Brain microvascular endothelial cell (primary cell): ENCODE measurements around the gene SYS1.
A peak's percentile ranks its signal among the peaks of the same experiment; 100 is the strongest.

Experiments
- DNase-seq: peaks from one replicate; pipeline ENCODE4 v3.0.0-alpha.2; 2020
- H3K27ac ChIP-seq: fragments of 250-450 bp; sonication (Bioruptor Pico); 2 replicates; pipeline ENCODE4 v1.5.1; 2020; ENCODE audit warnings: mild to moderate bottlenecking, moderate library complexity
- H3K27me3 ChIP-seq: fragments of 250-450 bp; sonication (Bioruptor Pico); replicated peaks from 2 replicates; pipeline ENCODE4 v1.5.1; 2020; ENCODE audit warnings: mild to moderate bottlenecking
- H3K36me3 ChIP-seq: fragments of 250-450 bp; sonication (Bioruptor Pico); replicated peaks from 2 replicates; pipeline ENCODE4 v1.5.1; 2020; ENCODE audit warnings: mild to moderate bottlenecking
- H3K4me3 ChIP-seq: 2 replicates; pipeline ENCODE4 v1.5.1; 2011; ENCODE audit warnings: low read depth, mild to moderate bottlenecking, control low read depth, low read length, moderate library complexity
- in situ Hi-C: cut with HindIII; loops from 2 replicates; pipeline ENCODE4 v1.10.0; 2017; ENCODE audit warnings: low sequenced_read_pairs, low pct_ligation_motif_present
- TF ChIP-seq, protein P1 (sequence below): IDR thresholded peaks from 2 replicates; pipeline ENCODE4 v1.5.1; 2011; ENCODE audit warnings: low read depth, mild to moderate bottlenecking, moderate library complexity, low read length, control low read depth, inconsistent platforms; ENCODE audit errors: missing control alignments

The SYS1 gene

DNA sequence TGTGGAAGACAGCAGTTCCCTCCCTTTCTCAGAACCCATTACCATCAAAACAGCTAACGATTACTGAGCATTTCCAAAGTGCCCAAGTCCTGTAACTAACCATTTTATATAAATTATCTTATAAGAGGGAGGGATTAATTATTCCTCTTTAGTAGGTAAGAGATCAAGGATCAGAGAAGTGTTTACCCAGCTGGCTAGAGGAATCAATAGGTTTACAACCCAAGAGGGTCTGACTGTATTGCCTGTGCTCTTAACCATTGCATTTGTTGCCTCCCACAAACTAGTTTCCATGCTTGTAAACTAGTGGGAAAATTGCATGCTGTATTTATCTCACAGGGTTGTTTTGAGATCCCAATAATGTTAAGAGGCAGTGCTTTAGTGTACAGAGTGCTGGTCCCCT, 41.5 kb downstream of the SYS1 start:
- in situ Hi-C loops: no loop called here
- TF ChIP-seq, protein P1, sequence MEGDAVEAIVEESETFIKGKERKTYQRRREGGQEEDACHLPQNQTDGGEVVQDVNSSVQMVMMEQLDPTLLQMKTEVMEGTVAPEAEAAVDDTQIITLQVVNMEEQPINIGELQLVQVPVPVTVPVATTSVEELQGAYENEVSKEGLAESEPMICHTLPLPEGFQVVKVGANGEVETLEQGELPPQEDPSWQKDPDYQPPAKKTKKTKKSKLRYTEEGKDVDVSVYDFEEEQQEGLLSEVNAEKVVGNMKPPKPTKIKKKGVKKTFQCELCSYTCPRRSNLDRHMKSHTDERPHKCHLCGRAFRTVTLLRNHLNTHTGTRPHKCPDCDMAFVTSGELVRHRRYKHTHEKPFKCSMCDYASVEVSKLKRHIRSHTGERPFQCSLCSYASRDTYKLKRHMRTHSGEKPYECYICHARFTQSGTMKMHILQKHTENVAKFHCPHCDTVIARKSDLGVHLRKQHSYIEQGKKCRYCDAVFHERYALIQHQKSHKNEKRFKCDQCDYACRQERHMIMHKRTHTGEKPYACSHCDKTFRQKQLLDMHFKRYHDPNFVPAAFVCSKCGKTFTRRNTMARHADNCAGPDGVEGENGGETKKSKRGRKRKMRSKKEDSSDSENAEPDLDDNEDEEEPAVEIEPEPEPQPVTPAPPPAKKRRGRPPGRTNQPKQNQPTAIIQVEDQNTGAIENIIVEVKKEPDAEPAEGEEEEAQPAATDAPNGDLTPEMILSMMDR: no peak
- no peak overlapping the region for H3K27ac ChIP-seq
- no peaks in the 10 kb centered on the region for H3K36me3 ChIP-seq
- no peaks in the 10 kb centered on the region for H3K27me3 ChIP-seq
- no peak overlapping the region for H3K4me3 ChIP-seq
- no peak for DNase-seq

DNA sequence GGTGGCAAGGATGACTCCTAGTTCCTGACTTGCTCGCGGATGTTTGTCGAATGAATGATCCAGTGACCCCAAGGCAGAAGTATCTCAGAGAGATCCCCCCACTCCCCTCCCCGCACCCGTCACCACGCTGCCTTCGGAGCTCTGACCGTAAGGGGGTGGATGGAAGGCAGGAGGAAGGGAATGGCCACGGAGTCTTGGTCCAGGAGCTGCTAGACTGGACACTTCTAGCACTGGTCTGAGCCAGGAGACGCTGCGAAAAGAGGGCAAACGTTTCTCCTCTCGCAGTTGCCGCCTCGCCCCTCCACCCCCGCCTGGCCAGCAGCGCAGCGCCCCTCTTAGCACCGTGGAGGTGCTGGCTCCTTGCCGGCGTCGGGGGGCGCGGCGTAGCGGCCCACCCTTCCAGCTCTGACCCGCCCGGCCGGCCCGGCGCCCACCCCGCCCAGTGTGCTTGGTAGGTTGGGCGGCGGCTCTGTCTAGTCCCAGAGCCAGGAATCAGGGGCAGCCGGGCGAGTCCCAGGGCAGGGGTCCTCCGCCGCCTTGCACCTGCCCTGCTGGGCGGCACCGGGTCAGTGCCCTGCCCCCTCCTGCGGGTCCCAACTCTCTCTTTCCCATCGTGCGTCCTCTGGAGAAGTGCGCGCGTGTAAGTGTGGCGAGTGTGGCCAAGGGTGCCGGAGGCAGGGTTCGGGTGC, 42.8 kb downstream of the SYS1 start:
- in situ Hi-C loops: no loop called here
- no peak for DNase-seq
- H3K27me3 ChIP-seq: no peaks in the 10 kb centered on the region
- TF ChIP-seq, protein P1: no peak
- H3K27ac ChIP-seq: no peak overlapping the region
- peak overlapping the region; percentile 61 for H3K4me3 ChIP-seq
- H3K36me3 ChIP-seq: peaks cover 3% of the 10 kb centered on the region

DNA sequence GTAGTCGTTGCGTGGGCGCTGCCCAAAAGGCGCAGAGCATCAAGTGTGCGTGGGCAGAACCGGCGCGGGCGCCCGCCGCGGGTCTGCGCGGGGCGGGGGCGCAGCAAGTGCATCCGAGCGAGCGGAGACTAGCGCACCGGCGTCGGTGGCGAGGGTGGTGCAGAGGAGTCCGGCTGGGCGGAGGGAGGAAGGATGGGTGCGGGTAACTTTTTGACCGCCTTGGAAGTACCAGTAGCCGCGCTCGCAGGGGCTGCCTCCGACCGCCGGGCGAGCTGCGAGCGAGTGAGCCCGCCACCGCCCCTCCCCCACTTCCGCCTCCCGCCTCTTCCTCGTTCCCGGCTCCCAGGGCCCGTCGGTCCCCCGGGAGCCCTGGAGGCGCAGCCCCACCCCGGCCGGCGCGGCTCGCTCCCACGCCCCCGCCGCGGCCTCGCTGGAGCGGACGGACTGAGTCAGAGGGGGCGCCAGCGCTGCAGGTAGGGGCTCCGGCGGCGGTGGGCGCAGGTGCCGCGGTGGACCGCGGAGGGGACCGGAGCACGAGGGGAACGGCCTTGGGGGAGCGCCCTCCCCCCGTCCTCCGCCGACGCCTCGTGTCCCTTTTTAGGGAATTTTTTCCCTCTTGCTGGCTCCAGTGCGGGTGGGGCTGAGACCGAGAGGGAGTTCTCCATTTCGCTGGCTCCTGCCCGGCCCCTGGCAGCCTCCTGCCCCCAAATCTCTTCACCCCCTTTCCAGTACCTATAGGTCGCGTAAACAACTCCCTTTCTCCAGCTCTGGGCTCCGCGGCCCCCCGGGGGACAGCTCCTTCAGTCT, 43.5 kb downstream of the SYS1 start:
- Histone ChIP-seq H3K4me3 (peak overlapping the region; percentile 61), H3K36me3 (peaks cover 3% of the 10 kb centered on the region), H3K27ac (peak overlapping the region; percentile 34), H3K27me3 (no peaks in the 10 kb centered on the region)
- in situ Hi-C loops: no loop called here
- DNase-seq: no peak
- TF ChIP-seq, protein P1: no peak

DNA sequence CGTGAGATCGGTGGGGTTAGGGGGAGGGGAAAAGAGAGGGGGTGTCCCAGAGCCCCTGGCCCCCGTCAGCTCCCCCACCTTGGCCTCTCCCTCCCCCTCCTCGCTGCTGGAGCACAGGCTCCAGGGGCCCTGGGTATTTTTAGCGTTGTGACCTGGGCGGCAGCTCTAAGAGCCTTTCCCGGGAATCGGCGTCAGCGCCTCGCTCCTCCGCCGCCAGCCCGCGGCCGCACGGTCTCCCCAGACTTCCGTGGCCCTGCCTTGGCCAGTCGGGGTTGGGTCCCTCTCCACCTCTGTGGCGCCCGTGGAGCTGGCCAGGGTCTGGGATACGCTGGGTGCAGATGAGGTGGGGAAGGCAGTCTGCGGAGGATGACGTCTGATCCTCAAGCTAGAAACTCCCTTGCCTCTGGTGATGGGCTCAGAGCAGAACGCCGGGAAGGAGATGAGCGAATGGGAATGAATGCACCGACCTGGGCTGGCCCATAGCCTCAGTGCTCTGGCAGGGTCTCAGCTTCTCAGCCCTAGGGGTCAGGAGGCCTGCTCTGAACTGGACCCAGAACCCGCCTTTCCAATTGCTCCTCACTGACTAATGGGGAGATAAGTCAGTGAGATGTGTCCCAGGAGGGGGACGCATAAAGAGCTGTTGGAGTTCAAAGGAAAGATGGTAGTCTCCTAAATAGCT, 44.2 kb downstream of the SYS1 start:
- no peaks in the 10 kb centered on the region for H3K27me3 ChIP-seq
- DNase-seq: peak; percentile 43
- H3K27ac ChIP-seq: peak overlapping the region; percentile 34
- in situ Hi-C loops: no loop called here
- peaks cover 3% of the 10 kb centered on the region for H3K36me3 ChIP-seq
- TF ChIP-seq, protein P1: no peak
- H3K4me3 ChIP-seq: peak overlapping the region; percentile 61

DNA sequence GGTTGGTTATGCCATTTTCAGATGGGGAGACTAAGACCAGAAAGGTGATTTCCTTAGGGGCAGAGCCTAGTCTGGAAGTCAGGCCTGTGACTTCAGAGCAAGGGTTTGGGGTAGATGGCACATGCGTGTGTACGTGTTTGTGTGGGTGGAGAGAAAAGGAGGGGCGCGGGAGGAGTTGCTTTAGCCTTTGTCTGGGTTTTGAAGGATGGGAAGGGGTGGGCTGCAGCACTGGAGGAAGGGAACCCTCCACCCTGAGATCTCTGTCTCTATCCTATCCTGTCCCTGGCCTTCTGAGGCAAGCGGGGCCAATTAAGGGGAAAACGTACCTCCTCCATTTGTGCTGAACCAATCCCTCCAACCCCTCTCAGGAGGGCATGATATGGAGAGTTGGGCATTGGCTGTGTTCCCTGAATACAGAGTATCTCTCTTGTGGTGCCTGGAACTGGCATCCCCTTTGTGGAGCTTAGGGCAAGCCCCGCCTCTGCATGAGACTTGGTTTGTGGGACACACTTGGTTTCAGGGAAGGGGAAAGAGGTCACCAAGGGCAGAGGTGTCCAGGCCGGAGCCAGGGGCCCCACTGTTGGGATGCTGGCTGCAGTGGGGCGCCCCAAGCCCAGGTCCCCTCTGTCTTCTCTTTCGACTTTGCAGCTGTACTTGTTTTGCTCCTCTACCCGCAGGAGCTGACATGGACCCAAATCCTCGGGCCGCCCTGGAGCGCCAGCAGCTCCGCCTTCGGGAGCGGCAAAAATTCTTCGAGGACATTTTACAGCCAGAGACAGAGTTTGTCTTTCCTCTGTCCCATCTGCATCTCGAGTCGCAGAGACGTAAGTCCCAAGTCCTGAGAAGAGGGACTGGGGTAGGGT, 45.1 kb downstream of the SYS1 start, which contains the start of gene DBNDD2:
Gene DBNDD2, plus strand, starts transcription at position 507 of the 863 bp plus-strand sequence. Its CDS starts 179 bp downstream, at position 686.
- Histone ChIP-seq H3K27me3 (no peaks in the 10 kb centered on the region), H3K27ac (peak within 1 kb of the TSS; percentile 34), H3K4me3 (peak within 1 kb of the TSS; percentile 61), H3K36me3 (peaks cover 3% of the 10 kb centered on the region)
- DNase-seq: no peak
- TF ChIP-seq, protein P1: no peak
- in situ Hi-C loops: no loop called here
